ENCODE results near the gene ZNF799.
"Not testable (repeated sequence)": the region's sequence is repeated elsewhere in the genome, so short reads cannot be mapped to it uniquely, and the experiment has no call there.

ZNF799 gene

GRCh38 chr19:12400633-12401502, at the start of gene ZNF799:
Gene ZNF799, minus strand, starts transcription at chr19:12401271. Its CDS starts 201 bp downstream, at chr19:12401070.
- DNase-seq (ENCODE audit: low read depth in 2 of 2) = peak; percentile 61 to 73

DNA sequence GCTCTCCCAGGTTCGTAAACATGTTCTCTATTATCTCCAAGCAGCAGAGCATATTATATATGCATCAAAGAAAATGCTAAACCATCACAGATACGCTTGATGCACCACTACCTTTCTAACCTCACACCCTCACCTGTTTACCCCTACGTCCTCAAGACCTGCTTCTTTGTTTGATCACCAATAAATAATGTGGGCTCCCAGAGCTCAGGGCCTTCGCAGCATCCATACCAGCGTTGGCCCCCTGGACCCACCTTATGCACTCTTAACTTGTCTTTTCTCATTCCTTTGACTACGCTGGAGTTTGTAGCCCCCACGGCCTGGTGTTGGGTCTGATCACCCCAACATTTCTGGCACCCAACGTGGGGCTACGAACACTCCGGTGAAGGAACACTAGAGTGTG, 49.8 kb upstream of the ZNF799 start:
- DNase-seq (ENCODE audit: low read depth in 2 of 2) = no peak

DNA sequence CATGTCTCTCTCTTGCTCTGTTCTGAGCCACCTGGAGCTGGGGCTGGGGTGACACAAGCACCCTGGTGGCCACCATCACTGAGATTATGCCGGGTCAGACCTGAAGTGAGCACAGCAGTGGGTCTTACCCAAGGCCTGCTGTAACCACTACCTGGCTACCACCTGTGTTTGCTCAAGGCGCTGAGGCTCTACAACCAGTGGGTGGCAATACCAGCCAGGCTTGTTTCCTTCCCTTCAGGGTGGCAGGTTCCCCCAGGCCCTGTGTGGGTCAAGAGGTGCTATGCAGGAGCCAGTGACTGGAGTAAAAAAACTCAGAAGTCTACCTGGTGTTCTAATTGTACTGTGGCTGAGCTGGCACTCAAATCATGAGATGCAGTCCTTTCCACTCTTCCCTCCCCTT, 47.7 kb upstream of the ZNF799 start:
- DNase-seq (ENCODE audit: low read depth in 2 of 2) = no peak

DNA sequence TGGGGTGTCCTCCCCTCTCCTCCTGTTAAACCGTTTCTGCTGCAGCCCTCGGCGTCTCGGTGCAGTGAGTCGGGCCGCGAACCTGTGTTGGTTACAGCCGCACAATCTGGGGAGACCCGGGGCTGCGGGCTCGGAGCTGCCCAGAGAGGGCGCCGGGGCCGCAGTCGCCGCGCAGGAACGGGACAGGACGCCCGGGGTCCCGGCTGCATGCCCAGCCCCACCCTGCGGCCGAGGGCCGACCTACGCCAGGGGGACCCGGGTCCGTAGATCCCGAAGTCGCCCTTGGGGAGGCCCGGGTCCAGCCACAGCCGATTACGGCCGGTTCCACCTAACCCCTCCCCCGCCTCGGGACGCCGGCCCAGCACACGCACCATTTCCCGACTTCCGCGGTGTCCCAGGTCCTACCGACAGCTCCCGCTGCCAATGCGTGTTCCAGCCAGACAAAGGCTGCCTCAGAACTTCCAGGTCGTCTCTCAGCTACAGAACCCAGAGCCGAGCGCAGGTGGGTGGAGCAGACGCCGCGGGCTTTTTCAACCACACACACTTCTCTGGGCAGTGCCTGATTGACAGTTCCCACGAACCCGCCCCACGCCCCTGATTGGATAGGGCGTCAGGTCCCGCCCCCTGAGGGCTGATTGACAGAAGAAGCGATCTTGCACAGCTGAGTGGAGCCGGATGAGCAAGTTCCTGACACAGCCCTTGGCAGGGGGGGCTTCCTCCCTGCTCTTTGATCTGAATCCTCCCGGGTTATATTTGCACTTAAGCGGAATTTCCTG, 39.7 kb upstream of the ZNF799 start, which contains the start of gene ZNF443:
Gene ZNF443, minus strand, starts transcription at position 481 of the 776 bp plus-strand sequence. Its CDS starts 107 bp downstream, at position 374.
- peak; percentile 97 to 98 for DNase-seq (ENCODE audit: low read depth in 2 of 2)

GRCh38 chr19:12439686-12440540, 38.8 kb upstream of the ZNF799 start:
- DNase-seq (ENCODE audit: low read depth in 2 of 2) = peak; percentile 36 to 57

GRCh38 chr19:12430726-12431299, 29.7 kb upstream of the ZNF799 start:
- not testable (repeated sequence) for DNase-seq (ENCODE audit: low read depth in 2 of 2)

DNA sequence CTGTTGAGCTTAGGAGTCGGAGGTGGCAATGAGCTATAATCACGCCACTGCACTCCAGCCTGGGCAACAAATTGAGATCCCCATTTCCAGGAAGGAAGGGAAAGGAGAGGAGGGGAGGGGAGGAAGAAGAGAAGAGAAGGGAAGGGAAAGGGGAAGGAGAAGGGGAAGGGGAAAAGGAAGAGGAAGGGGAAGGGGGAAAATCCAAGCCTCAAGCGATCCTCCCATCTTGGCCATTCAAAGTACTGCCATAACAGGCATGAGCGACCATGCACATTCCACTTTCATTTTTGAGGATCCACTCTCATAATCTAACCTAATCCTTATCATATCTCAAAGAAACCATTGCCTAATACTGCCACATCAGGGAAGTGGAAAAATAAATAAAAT, 24.8 kb upstream of the ZNF799 start:
- DNase-seq (ENCODE audit: low read depth in 2 of 2) = no peak

DNA sequence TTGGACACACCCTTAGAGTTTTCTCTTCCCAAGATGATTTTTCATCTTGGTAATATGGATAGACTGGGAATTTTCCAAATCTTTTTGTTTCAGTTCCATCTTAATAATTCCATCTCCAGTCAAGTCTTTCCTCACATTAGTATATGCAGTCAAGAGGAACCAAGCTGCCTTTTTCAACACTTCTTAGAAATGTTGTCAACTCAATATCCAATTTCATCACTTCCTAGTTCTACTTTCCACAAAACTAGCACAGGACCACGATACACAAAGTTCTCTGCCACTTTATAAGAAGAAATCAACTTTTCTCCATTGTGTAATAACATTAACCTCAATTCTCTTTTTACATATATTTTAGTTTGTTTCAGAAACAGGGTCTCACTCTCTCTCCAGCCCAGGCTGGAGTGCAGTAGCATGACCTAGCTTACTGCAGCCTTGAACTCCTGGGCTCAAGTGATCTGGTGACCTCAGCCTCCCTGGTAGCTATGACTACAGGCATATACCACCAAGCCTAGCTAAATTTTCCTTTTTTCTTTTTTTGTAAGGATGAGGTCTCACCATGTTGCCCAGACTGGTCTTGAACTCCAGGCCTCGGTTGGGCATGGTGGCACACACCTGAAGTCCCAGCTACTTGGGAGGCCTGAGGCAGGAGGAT, 24.3 kb upstream of the ZNF799 start:
- DNase-seq (ENCODE audit: low read depth in 2 of 2) = no peak

DNA sequence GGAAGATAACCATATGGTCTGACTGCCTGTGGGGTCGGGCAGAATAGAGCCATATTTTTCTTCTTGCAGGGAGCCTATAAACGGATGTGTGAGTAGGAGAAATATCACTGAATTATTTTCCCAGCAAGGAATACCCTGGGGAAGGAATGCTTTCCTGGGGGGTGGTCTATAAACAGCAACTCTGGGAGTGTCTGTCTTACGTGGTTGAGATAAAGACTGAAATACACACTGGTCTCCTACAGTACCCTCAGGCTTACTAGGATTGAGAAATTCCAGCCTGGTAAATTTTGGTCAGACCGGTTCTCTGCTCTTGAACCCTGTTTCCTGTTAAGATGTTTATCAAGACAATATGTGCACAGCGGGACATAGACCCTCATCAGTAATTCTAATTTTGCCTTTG, 16.2 kb upstream of the ZNF799 start:
- not testable (repeated sequence) for DNase-seq (ENCODE audit: low read depth in 2 of 2)

GRCh38 chr19:12411893-12412292, 10.8 kb upstream of the ZNF799 start:
- DNase-seq (ENCODE audit: low read depth in 2 of 2) = no peak

GRCh38 chr19:12399901-12400632, 1.0 kb downstream of the ZNF799 start:
- DNase-seq (ENCODE audit: low read depth in 2 of 2) = peak; percentile 15 to 18

- DNase-seq (ENCODE audit: low read depth in 2 of 2) = not testable (repeated sequence)
Observed at GRCh38 chr19:12391148-12391547, 9.9 kb downstream of the ZNF799 start.

DNA sequence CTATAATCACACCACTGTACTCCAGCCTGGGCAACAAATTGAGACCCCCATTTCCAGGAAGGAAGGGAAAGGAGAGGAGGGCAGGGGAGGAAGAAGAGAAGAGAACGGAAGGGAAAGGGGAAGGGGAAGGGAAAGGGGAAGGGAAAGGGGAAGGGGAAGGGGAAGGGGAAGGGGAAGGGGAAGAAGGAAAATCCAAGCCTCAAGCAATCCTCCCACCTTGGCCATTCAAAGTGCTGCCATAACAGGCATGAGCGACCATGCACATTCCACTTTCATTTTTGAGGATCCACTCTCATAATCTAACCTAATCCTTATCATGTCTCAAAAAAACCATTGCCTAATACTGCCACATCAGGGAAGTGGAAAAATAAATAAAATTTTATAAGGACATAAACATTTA, 14.7 kb downstream of the ZNF799 start:
- DNase-seq (ENCODE audit: low read depth in 2 of 2) = not testable (repeated sequence)

DNA sequence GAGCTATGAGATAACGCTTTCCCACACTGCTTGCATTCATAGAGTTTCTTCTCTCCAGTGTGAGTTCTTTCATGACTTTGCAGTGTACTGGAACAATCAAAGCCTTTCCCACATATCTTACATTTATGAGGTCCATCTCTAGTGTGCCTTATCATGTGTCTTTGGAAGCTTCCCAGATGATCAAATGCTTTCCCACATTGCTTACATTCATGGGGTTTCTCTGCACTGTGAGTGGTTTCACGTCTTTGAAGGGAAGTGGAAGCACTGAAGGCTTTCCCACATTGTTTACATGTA, 20.7 kb downstream of the ZNF799 start:
- no peak for DNase-seq (ENCODE audit: low read depth in 2 of 2)

DNA sequence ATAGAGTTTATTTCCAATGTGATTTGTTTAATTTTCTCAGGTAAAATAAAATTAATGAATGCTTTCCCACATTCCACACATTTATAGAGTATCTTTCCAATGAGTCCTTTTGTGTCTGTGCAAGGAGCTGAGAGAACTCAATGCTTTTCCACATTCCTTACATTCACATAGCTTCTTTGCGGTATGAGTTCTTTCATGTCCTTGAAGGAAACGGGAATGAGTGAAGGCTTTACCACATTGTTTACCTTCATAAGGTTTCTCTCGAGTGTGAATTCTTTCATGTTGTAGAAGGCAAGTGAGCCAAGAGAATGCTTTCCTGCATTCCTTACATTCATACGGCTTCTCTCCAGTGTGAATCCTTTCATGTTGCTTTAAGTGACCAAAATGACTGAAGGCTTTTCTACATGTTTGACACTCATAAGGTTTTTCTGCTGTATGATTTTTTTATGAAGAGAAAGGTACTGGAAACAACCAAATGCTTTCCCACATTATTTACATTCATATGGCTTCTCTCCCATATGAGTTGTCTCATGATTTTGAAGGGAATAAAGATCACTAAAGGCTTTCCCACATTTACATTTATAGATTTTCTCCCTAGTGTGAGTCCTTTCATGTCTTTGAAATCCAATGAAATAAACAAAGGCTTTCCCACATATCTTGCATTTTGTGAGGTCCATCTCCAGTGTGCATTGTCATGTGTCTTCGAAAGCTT, 21.2 kb downstream of the ZNF799 start:
- no peak for DNase-seq (ENCODE audit: low read depth in 2 of 2)

DNA sequence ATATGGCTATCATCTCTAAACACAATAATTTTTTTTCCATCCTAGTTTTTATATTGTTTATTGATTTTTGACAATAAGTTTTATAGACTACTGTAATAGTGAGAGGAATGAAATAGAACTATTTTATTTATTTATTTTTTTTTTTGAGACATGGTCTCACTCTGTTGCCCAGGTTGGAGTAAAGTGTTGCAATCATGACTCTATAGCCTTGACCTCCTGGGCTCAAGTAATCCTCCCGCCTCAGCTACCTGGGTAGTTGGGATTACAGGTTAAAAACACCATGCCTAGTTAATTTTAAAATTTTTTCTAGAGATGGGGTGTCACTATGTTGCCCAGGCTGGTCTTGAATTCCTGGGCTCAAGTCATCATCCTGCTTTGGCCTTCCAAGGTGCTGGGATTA, 27.0 kb downstream of the ZNF799 start:
- DNase-seq (ENCODE audit: low read depth in 2 of 2) = no peak

GRCh38 chr19:12365236-12366162, 35.6 kb downstream of the ZNF799 start, which contains the start of gene ZNF442:
Gene ZNF442, minus strand, starts transcription at chr19:12365683. Its CDS starts 2,052 bp downstream, at chr19:12363631.
- DNase-seq (ENCODE audit: low read depth in 2 of 2) = peak; percentile 60 to 83

Data from stimulated activated CD8-positive, alpha-beta memory T cell treated with anti-CD3 and anti-CD28 coated beads, Interleukin-15, amount 100 ng/mL, for 4 hours (primary cell).